ENCODE data around the gene GDA. TPM values are rescaled to one million over a fixed set of nuclear protein-coding genes. Genes with fewer than 3 reads are reported as not detected.

Gene GDA
- total and polyA plus RNA-seq, 2 of the 8 experiments (the other 6 are each of a cell fraction or from before 2014, with no cell fraction given) = 0.35 to 3.0 TPM

- 90% methylated on average over 3 of the region's 3 CpGs; no CpG with 5 or more reads in 1 of the 2 experiments for WGBS, 2 experiments (ENCODE audit: extremely low coverage in 1 of 2, insufficient coverage in 1 of 2, insufficient read length in 1 of 2, insufficient replicate concordance in 2 of 2, low coverage in 1 of 2, low lambda C conversion rate in 2 of 2, missing lambda C conversion rate in 1 of 2)
- Histone ChIP-seq H3K4me3 (ENCODE audit: extremely low read depth in 1 of 4, insufficient read depth in 2 of 4, low read depth in 3 of 4, low read length in 4 of 4) (no peak overlapping the region), H3K36me3 (ENCODE audit: control insufficient read depth in 2 of 4, insufficient read depth in 4 of 4, low read length in 3 of 4) (no peaks in the 10 kb centered on the region), H2BK15ac (ENCODE audit: low read length) (no peak overlapping the region), H3K9ac (replicated peaks in 1 of 4; ENCODE audit: extremely low read depth in 1 of 4, low read depth in 3 of 4, low read length in 3 of 4) (no peak overlapping the region), H4K91ac (replicated peaks; ENCODE audit: insufficient read length, low read length) (no peak overlapping the region), H2AK5ac (ENCODE audit: low read depth, low read length) (no peak overlapping the region), H3K4ac (replicated peaks; ENCODE audit: insufficient read length, low read depth, low read length) (no peak overlapping the region), H4K20me1 (replicated peaks in 1 of 2; ENCODE audit: control insufficient read depth in 1 of 2, insufficient read depth in 2 of 2, low read length in 2 of 2) (no peaks in the 10 kb centered on the region), H3K4me2 (ENCODE audit: insufficient read depth in 1 of 2, low read depth in 2 of 2, low read length in 2 of 2) (no peak overlapping the region), H4K5ac (ENCODE audit: insufficient read length, low read depth, low read length) (no peak overlapping the region), H3K56ac (replicated peaks; ENCODE audit: insufficient read length, low read depth, low read length) (no peak overlapping the region), H3K14ac (ENCODE audit: insufficient read length) (no peak overlapping the region), H3K23me2 (ENCODE audit: low read depth, low read length) (no peaks in the 10 kb centered on the region; the same call in 1 of the 2 replicates), H2BK20ac (ENCODE audit: low read length) (no peak overlapping the region), H2BK120ac (replicated peaks; ENCODE audit: low read depth, low read length) (no peak overlapping the region), H2BK5ac (ENCODE audit: low read depth, low read length) (no peak overlapping the region), H3K4me1 (replicated peaks in 1 of 4; ENCODE audit: control insufficient read depth in 3 of 4, insufficient read depth in 4 of 4, low read length in 3 of 4) (no peaks in the 10 kb centered on the region), H3K18ac (ENCODE audit: extremely low read depth, low read length) (no peak overlapping the region), H3K79me2 (ENCODE audit: control insufficient read depth in 1 of 2, insufficient read depth in 2 of 2, low read length in 2 of 2) (no peaks in the 10 kb centered on the region), H3K27me3 (replicated peaks in 1 of 4; ENCODE audit: control insufficient read depth in 3 of 4, extremely low read depth in 1 of 4, insufficient read depth in 3 of 4, low read length in 3 of 4) (no peaks in the 10 kb centered on the region), H3K27ac (ENCODE audit: low read depth, low read length) (no peak overlapping the region), H2BK12ac (ENCODE audit: low read depth, low read length) (no peak overlapping the region), H3K9me3 (ENCODE audit: insufficient read depth in 2 of 2, low read depth in 1 of 2, low read length in 1 of 2) (no peaks in the 10 kb centered on the region), H3K23ac (ENCODE audit: insufficient read length) (no peak overlapping the region), H4K8ac (ENCODE audit: extremely low read depth, insufficient read depth, low read length) (no peak overlapping the region), H2AFZ (ENCODE audit: low read length) (no peak overlapping the region), H3K79me1 (ENCODE audit: low read depth, low read length) (no peaks in the 10 kb centered on the region)
- FAIRE-seq (no peak), DNase-seq (ENCODE audit: low read depth in 1 of 2, low spot score in 2 of 2) (no peak)
- ChIA-PET POLR2A (ENCODE audit: partially characterized antibody) (no interaction called here), CTCF (ENCODE audit: partially characterized antibody) (interaction anchor here (4.0 kb wide), 1 partner anchor 9 kb away, joined by 18 read pairs; no protein-coding TSS in a partner anchor)
- TF ChIP-seq EP300 (IDR thresholded peaks at IDR 0.05; ENCODE audit: borderline replicate concordance in 1 of 2, low read depth in 2 of 2, low read length in 2 of 2) = no peak
- no peak for TF ChIP-seq JUND (IDR thresholded peaks at IDR 0.05; ENCODE audit: low read length)
- no peak for TF ChIP-seq KDM5A (IDR thresholded peaks at IDR 0.05; ENCODE audit: low read length)
- no peak for TF ChIP-seq BCL11A (IDR thresholded peaks at IDR 0.05; ENCODE audit: low read depth in 2 of 2, low read length in 2 of 2)
- no peak for TF ChIP-seq RNF2 (IDR thresholded peaks at IDR 0.05; ENCODE audit: borderline replicate concordance, low read depth, low read length, missing control alignments, poor library complexity, severe bottlenecking)
Measured at GRCh38 chr9:72211047-72211446, 61.8 kb downstream of the GDA start.
